ENCODE data around the gene FBXL15. TPM values are rescaled to one million over a fixed set of nuclear protein-coding genes. Genes with fewer than 3 reads are reported as not detected.
A peak's percentile ranks its signal among the peaks of the same experiment; 100 is the strongest.

FBXL15 gene
- total RNA-seq, 4 donors from 2014 or later: 36.9 to 57.8 (median 44.8) TPM

DNA sequence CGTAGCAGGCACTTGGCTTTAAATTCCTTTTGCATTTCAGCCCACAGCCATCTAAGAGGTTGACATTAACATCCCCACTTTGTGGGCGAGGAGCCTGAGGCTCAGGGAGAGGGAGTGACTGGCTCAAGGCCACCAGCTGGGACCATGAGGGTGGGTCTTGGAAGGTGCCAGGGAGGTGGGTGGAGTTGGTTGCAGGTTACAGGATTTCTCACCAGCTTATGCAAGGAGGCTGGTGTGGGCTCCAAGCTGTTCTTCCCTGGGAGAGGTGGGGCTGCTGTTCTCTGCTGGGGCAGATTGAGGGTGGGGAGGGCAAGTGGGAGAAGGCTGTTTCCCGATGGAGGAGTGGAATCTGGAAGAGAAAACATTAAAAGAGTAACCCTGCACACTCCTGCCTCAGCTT lies 44.8 kb downstream of the FBXL15 start:
- Histone ChIP-seq H3K4me3 (no peak overlapping the region), H3K36me3 (no peaks in the 10 kb centered on the region), H3K27ac (no peak overlapping the region), H3K9me3 (no peaks in the 10 kb centered on the region), H3K4me1 (peaks cover 0 to 16% (median 2%) of the 10 kb centered on the region in 4 donors), H3K27me3 (no peaks in the 10 kb centered on the region)
- TF ChIP-seq POLR2A (IDR thresholded peaks at IDR 0.05): no peak
- TF ChIP-seq, protein P1, sequence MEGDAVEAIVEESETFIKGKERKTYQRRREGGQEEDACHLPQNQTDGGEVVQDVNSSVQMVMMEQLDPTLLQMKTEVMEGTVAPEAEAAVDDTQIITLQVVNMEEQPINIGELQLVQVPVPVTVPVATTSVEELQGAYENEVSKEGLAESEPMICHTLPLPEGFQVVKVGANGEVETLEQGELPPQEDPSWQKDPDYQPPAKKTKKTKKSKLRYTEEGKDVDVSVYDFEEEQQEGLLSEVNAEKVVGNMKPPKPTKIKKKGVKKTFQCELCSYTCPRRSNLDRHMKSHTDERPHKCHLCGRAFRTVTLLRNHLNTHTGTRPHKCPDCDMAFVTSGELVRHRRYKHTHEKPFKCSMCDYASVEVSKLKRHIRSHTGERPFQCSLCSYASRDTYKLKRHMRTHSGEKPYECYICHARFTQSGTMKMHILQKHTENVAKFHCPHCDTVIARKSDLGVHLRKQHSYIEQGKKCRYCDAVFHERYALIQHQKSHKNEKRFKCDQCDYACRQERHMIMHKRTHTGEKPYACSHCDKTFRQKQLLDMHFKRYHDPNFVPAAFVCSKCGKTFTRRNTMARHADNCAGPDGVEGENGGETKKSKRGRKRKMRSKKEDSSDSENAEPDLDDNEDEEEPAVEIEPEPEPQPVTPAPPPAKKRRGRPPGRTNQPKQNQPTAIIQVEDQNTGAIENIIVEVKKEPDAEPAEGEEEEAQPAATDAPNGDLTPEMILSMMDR (IDR thresholded peaks at IDR 0.05): no peak
- no peak for DNase-seq

DNA sequence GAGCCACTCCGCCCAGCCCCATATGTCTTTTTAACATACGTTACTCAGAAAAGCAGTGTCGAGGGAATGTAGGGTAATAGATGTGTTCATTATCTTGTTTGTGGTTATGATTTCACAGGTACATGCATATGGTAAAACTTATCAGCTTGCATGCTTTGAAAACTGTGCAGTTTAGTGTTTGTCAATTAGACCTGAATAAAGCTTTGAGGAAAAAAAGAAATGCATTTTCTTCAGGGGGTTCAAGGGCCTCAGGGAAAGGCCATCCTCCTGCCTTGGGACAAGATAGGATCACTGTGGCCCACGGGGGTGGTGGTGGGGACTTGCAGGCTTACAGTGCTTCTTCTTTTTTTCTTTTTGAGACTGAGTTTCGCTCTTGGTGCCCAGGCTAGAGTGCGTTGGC lies 46.7 kb downstream of the FBXL15 start:
- no peak overlapping the region for H3K27ac ChIP-seq
- no peak for TF ChIP-seq POLR2A (IDR thresholded peaks at IDR 0.05)
- TF ChIP-seq, protein P1 (IDR thresholded peaks at IDR 0.05): no peak
- no peaks in the 10 kb centered on the region for H3K9me3 ChIP-seq
- H3K36me3 ChIP-seq: no peaks in the 10 kb centered on the region
- no peak for DNase-seq
- peaks cover 0 to 6% (median 0%) of the 10 kb centered on the region in 4 donors for H3K4me1 ChIP-seq
- H3K27me3 ChIP-seq: no peaks in the 10 kb centered on the region
- peak overlapping the region in 1 of 4 donors; percentile 24 for H3K4me3 ChIP-seq

DNA sequence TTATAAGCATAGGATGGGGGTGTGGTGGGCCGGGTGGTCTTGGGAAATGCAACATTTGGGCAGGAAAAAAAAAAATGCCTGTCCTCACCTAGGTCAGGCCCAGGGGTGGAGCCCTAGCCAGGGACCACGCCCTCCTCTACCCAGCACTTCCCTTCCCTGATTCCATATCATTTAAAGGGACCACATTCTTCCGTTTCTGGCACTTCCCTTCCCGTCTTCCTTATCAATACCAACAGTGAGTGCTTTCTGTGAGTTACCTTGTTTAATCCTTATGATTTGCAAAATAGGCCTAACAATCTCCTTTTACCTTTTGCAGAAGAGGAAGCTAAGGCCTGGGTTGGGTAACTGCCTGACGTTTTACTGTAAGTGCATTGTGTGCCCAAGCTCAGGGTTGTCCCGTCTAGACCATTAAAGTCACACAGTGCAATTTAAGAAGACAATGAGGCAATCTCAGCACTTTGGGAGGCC lies 47.4 kb downstream of the FBXL15 start:
- Histone ChIP-seq H3K4me3 (peak overlapping the region in 2 of 4 donors; percentile 18 to 24), H3K9me3 (no peaks in the 10 kb centered on the region), H3K36me3 (no peaks in the 10 kb centered on the region), H3K4me1 (no peaks in the 10 kb centered on the region), H3K27ac (peak overlapping the region in 1 of 4 donors; percentile 22), H3K27me3 (no peaks in the 10 kb centered on the region)
- DNase-seq: peak in 2 of 3 donors; percentile 67 to 68
- TF ChIP-seq, protein P1 (IDR thresholded peaks at IDR 0.05): no peak
- no peak for TF ChIP-seq POLR2A (IDR thresholded peaks at IDR 0.05)

DNA sequence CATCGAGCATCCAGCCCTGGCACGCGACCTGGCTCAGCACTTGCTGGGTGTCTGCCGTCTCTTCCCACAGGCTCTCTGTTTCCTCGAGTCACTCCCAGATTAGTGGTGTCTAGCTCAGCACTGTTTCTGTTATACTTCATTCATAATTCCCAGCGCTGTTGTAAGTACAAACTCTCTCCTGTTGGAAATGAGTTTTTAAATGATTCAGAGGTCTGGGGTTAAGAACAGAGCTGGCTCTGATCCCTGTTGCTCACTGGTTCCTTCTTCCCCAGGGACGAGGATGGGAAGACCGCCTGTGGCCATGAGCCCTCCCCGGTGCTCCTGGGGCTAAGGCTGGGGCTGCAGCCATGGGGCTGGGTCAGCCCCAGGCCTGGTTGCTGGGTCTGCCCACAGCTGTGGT lies 48.0 kb downstream of the FBXL15 start:
- H3K27me3 ChIP-seq: no peaks in the 10 kb centered on the region
- H3K9me3 ChIP-seq: no peaks in the 10 kb centered on the region
- DNase-seq: no peak
- no peak overlapping the region for H3K27ac ChIP-seq
- no peaks in the 10 kb centered on the region for H3K4me1 ChIP-seq
- H3K4me3 ChIP-seq: no peak overlapping the region
- peaks cover 0 to 2% (median 0%) of the 10 kb centered on the region in 3 donors for H3K36me3 ChIP-seq
- TF ChIP-seq, protein P1 (IDR thresholded peaks at IDR 0.05): no peak
- no peak for TF ChIP-seq POLR2A (IDR thresholded peaks at IDR 0.05)

DNA sequence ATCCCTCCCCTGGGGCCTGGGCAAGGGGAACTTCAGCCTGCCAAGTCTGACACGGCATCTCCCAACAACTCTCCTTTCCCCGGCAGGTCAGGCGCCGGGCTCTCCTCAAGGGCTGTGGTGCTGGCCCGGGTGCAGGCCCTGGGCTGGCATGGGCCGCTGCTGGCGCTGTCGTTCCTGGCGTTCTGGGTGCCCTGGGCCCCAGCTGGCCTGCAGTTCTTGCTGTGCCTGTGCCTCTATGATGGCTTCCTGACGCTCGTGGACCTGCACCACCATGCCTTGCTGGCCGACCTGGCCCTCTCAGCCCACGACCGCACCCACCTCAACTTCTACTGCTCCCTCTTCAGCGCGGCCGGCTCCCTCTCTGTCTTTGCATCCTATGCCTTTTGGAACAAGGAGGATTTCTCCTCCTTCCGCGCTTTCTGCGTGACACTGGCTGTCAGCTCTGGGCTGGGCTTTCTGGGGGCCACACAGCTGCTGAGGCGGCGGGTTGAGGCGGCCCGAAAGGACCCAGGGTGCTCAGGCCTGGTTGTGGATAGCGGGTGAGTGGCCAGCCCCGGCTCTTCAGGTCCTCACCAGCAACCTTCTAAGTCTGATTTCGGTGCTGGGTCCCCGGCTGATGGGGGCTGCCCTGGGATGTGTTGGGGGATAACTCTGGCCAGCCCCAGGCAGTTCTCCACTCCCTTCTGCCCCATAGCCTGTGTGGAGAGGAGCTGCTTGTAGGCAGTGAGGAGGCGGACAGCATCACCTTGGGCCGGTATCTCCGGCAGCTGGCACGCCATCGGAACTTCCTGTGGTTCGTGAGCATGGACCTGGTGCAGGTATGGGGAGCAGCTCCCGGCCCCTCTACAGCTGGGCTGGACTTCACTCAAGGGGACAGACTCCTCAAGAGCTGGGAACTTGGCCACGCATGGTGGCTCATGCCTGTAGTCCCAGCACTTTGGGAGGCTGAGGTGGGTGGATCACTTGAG lies 50.2 kb downstream of the FBXL15 start:
- DNase-seq: no peak
- no peaks in the 10 kb centered on the region for H3K9me3 ChIP-seq
- no peaks in the 10 kb centered on the region for H3K27me3 ChIP-seq
- H3K27ac ChIP-seq: no peak overlapping the region
- peaks cover 0 to 4% (median 0%) of the 10 kb centered on the region in 3 donors for H3K36me3 ChIP-seq
- H3K4me3 ChIP-seq: no peak overlapping the region
- H3K4me1 ChIP-seq: no peaks in the 10 kb centered on the region
- TF ChIP-seq POLR2A (IDR thresholded peaks at IDR 0.05): no peak
- TF ChIP-seq, protein P1 (IDR thresholded peaks at IDR 0.05): no peak

Small RNA genes within 50 kb of the gene (small RNA-seq; reads per million reads assigned to genes)
- 3,600 to 6,422 reads per million in 2 donors for gene MIR146B

Other genes starting within 250 kb of the FBXL15 start
- gene ELOVL3, start 194.5 kb upstream of the FBXL15 start, total RNA-seq: not detected
- gene PITX3, start 179.3 kb upstream of the FBXL15 start, total RNA-seq: not detected
- 10 to 100 TPM; 73.4 to 98.5 (median 95.8) TPM for gene GBF1, start 175.3 kb upstream of the FBXL15 start, total RNA-seq
- 10 to 100 TPM in 3 of 4 donors, 1 to 10 TPM in 1; 6.5 to 22.9 (median 19.2) TPM for gene NFKB2, start 25.1 kb upstream of the FBXL15 start, total RNA-seq
- gene PSD, start 2.1 kb upstream of the FBXL15 start, total RNA-seq: 10 to 100 TPM in 1 of 4 donors, 1 to 10 TPM in 2, not detected in 1; 1.6 to 14.3 (median 6.3) TPM
- gene CUEDC2, start 11.7 kb downstream of the FBXL15 start, total RNA-seq: 10 to 100 TPM in 3 of 4 donors, 1 to 10 TPM in 1; 8.9 to 56.9 (median 29.3) TPM
- gene C10orf95, start 30.7 kb downstream of the FBXL15 start, total RNA-seq: 1 to 10 TPM in 1 of 4 donors, under 1 TPM in 1, not detected in 2; 0.85 to 2.8 TPM
- 10 to 100 TPM; 41.3 to 79.7 (median 71.3) TPM for gene ACTR1A, start 81.9 kb downstream of the FBXL15 start, total RNA-seq
- gene SUFU, start 83.1 kb downstream of the FBXL15 start, total RNA-seq: 10 to 100 TPM in 1 of 4 donors, 1 to 10 TPM in 3; 6.5 to 11.0 (median 9.2) TPM
- 100 to 1,000 TPM in 3 of 4 donors, 10 to 100 TPM in 1; 88.3 to 154 (median 119) TPM for gene TRIM8, start 223.6 kb downstream of the FBXL15 start, total RNA-seq

Data from Peyer's patch (tissue), 4 donors.